Liver (tissue), 3 donors: Measurements from ENCODE around the gene TYSND1.
"Not testable (repeated sequence)": the region's sequence is repeated elsewhere in the genome, so short reads cannot be mapped to it uniquely, and the experiment has no call there.

Experiments
- CTCF ChIP-seq: fragments of 150-350 bp; IDR thresholded peaks from 2 replicates; pipeline ENCODE4 v1.5.1; 2017; ENCODE audit warnings: improper control_type of control experiment, low read depth, low read length; ENCODE audit not compliant: missing input control
- REST ChIP-seq: IDR thresholded peaks from 2 replicates; pipeline ENCODE4 v1.6.1; 2016; ENCODE audit warnings: antibody characterized with exemption, mild to moderate bottlenecking
- SP1 ChIP-seq: IDR thresholded peaks from 2 replicates; pipeline ENCODE4 v1.6.1; 2018; ENCODE audit warnings: antibody characterized with exemption, mild to moderate bottlenecking
- TAF1 ChIP-seq: conservative IDR thresholded peaks from 2 replicates; pipeline ENCODE4 v1.6.1; 2016; ENCODE audit warnings: antibody characterized with exemption, mild to moderate bottlenecking
- donor health status: healthy.
- donor health status: healthy.

DNA sequence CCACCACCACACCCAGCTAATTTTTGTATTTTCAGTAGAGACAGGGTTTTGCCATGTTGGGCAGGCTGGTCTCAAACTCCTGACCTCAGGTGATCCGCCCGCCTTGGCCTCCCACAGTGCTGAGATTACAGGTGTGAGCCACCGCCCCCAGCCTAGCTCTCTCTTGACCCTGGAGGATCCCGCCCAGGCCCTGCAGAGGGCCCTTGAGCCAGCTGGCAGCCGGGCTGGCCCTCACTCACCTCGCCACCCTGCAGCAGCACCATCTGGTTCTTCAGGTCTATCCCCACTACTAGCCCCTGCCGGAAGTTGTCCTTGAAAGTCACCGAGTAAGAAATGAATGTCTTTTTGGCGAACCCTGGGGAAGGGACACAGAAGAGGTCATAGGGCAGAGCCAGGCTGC, 23.3 kb downstream of the TYSND1 start:
- not testable (repeated sequence) for TF ChIP-seq CTCF, REST, SP1, TAF1
